ENCODE results near the gene MAPK9.

DNA sequence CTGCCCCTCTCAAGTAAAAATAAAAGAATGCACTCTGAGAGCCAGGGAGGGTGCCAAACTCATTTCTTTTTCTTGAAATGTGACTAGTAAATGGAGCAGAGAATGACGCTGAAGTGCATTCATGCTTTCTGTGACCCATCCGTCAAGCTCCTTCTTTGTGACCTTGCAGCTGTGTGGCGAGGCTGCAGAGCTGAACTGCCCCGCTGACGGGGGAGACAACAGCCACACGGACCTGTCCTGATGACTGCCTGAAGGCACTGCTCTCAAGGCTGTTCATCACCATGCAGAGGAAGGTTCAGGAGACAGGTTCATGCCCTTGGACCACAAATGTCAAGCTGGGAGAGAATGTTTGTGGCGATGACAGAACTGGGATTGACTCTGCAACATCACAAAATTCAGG lies 61.9 kb downstream of the MAPK9 start:
- TF ChIP-seq POLR2AphosphoS5 (IDR thresholded peaks at IDR 0.05; ENCODE audit: low read depth, low read length) (no peak), POLR2A (IDR thresholded peaks at IDR 0.05; ENCODE audit: low read depth, low read length) (no peak)

All from GM12892 (cell line).